H1 (cell line): ENCODE measurements around the gene PPP2R5B. TPM values are rescaled to one million over a fixed set of nuclear protein-coding genes. Genes with fewer than 3 reads are reported as not detected.

Experiments
- ASH2L ChIP-seq: fragments of 200-600, 300-600 bp; sonication (generic); IDR thresholded peaks from one replicate; pipeline ENCODE4 v1.7.1; 2017; ENCODE audit warnings: low read length
- BRCA1 ChIP-seq: IDR thresholded peaks from 2 replicates; pipeline ENCODE4 v1.6.1; 2012; ENCODE audit warnings: low read depth, low read length, improper control_type of control experiment
- E2F6 ChIP-seq: IDR thresholded peaks from 2 replicates; pipeline ENCODE4 v1.6.1; 2012; ENCODE audit warnings: inconsistent platforms
- GABPA ChIP-seq: IDR thresholded peaks from 2 replicates; pipeline ENCODE4 v1.6.1; 2011; ENCODE audit warnings: mild to moderate bottlenecking, low read length, moderate library complexity, borderline replicate concordance; ENCODE audit not compliant: insufficient read depth
- HDAC2 ChIP-seq, 2 experiments: fragments of 300-600 bp in 1 of 2; sonication (generic) in 1 of 2; IDR thresholded peaks; 2 replicates each; pipeline ENCODE4 v1.6.1; 2011 to 2012; ENCODE audit warnings: low read depth in 2 of 2, low read length in 2 of 2, mild to moderate bottlenecking in 2 of 2, moderate library complexity in 2 of 2, borderline replicate concordance in 1 of 2, inconsistent platforms in 1 of 2
- KDM1A ChIP-seq: fragments of 200-600, 300-600 bp; sonication (generic); IDR thresholded peaks from 2 replicates; pipeline ENCODE4 v1.7.1; 2016; ENCODE audit warnings: mild to moderate bottlenecking, low read length, borderline replicate concordance
- RXRA ChIP-seq: IDR thresholded peaks from 2 replicates; pipeline ENCODE4 v1.6.1; 2011; ENCODE audit warnings: low read depth, mild to moderate bottlenecking, low read length, moderate library complexity; ENCODE audit not compliant: insufficient read depth
- TCF12 ChIP-seq: IDR thresholded peaks from 2 replicates; pipeline ENCODE4 v1.6.1; 2011; ENCODE audit warnings: low read depth, mild to moderate bottlenecking, low read length
- polyA plus RNA-seq, 7 experiments: library from polyadenylated mRNA; depleted of rRNA in 3 of 7; stranded (reverse) in 5 of 7; unstranded in 2 of 7; fragments of >200 nt in 5 of 7; fragments of 200-250 nt in 2 of 7; gene quantifications; 1 replicate in 5 of 7; 2 replicates in 1 of 7; 4 replicates in 1 of 7; pipeline versions ENCODE4 v1.2.1 to v1.2.3, GENCODE V29; 2011 to 2013; ENCODE audit warnings: missing spikeins in 2 of 7, mixed read lengths in 2 of 7
- total RNA-seq: library from RNA; stranded (reverse); fragmentation: NEBNext Ultra II Directional; extraction: Animal tissue kit (Norgen Biotek cat#: 25700); gene quantifications from 2 replicates; pipeline ENCODE4 v1.2.1, GENCODE V29; 2021

Gene PPP2R5B
- total and polyA plus RNA-seq, 2 of the 8 experiments (the other 6 are each of a cell fraction or from before 2014, with no cell fraction given), result 4.9 to 5.1 TPM

- TF ChIP-seq HDAC2 (IDR thresholded peaks at IDR 0.05; ENCODE audit: borderline replicate concordance in 1 of 2, low read depth in 2 of 2, low read length in 2 of 2), result no peak
- TF ChIP-seq ASH2L, result no peak
- no peak for TF ChIP-seq RXRA
- TF ChIP-seq KDM1A, result no peak
- no peak for TF ChIP-seq TCF12
- TF ChIP-seq BRCA1, result no peak
- no peak for TF ChIP-seq GABPA
- TF ChIP-seq E2F6, result no peak
These were observed 18.2 kb upstream of the PPP2R5B start (continued) for GRCh38 chr11:64906314-64906635.
